ENCODE measurements around the gene ERICH6B.

The ERICH6B gene

GRCh38 chr13:45630791-45631190 is 15.3 kb upstream of the ERICH6B start:
- no peaks in the 10 kb centered on the region for H3K4me1 ChIP-seq (ENCODE audit: control insufficient read depth, low read length)
- TF ChIP-seq EZH2phosphoT487 (IDR thresholded peaks at IDR 0.05; ENCODE audit: borderline replicate concordance, low read length), result no peak
- no peak for TF ChIP-seq CTCF (IDR thresholded peaks at IDR 0.05; ENCODE audit: low read depth, low read length, poor library complexity, severe bottlenecking)
- H3K79me2 ChIP-seq (ENCODE audit: control insufficient read depth, low read length), result no peaks in the 10 kb centered on the region
- H3K27me3 ChIP-seq (ENCODE audit: control insufficient read depth, low read length), result peaks cover 13% of the 10 kb centered on the region; the same call in 1 of the 2 replicates
- H4K20me1 ChIP-seq (ENCODE audit: control insufficient read depth, insufficient read depth, low read depth, low read length), result no peaks in the 10 kb centered on the region
- H3K4me3 ChIP-seq (ENCODE audit: low read length), result no peak overlapping the region
- H3K9me3 ChIP-seq (ENCODE audit: control insufficient read depth, insufficient read depth, low read length), result no peaks in the 10 kb centered on the region
- H3K27ac ChIP-seq (ENCODE audit: low read depth, low read length), result no peak overlapping the region
- no peak overlapping the region for H3K4me2 ChIP-seq (ENCODE audit: low read length)
- no peaks in the 10 kb centered on the region for H3K9me2 ChIP-seq (replicated peaks; ENCODE audit: control insufficient read depth, low read length)
- no peaks in the 10 kb centered on the region for H3F3A ChIP-seq (ENCODE audit: control insufficient read depth, insufficient read depth)
- H3K36me3 ChIP-seq (ENCODE audit: control insufficient read depth, low read length), result no peaks in the 10 kb centered on the region

GRCh38 chr13:45629940-45630339 is 14.4 kb upstream of the ERICH6B start:
- no peaks in the 10 kb centered on the region for H3K4me1 ChIP-seq (ENCODE audit: control insufficient read depth, low read length)
- H3K4me2 ChIP-seq (ENCODE audit: low read length), result no peak overlapping the region
- TF ChIP-seq EZH2phosphoT487 (IDR thresholded peaks at IDR 0.05; ENCODE audit: borderline replicate concordance, low read length) (no peak), CTCF (IDR thresholded peaks at IDR 0.05; ENCODE audit: low read depth, low read length, poor library complexity, severe bottlenecking) (no peak)

GRCh38 chr13:45628094-45628493 is 12.6 kb upstream of the ERICH6B start:
- TF ChIP-seq CTCF (IDR thresholded peaks at IDR 0.05; ENCODE audit: low read depth, low read length, poor library complexity, severe bottlenecking) (no peak), EZH2phosphoT487 (IDR thresholded peaks at IDR 0.05; ENCODE audit: borderline replicate concordance, low read length) (no peak)
- H3K9me3 ChIP-seq (ENCODE audit: control insufficient read depth, insufficient read depth, low read length), result no peaks in the 10 kb centered on the region
- no peaks in the 10 kb centered on the region for H3K79me2 ChIP-seq (ENCODE audit: control insufficient read depth, low read length)
- H3F3A ChIP-seq (ENCODE audit: control insufficient read depth, insufficient read depth), result no peaks in the 10 kb centered on the region
- H3K36me3 ChIP-seq (ENCODE audit: control insufficient read depth, low read length), result no peaks in the 10 kb centered on the region
- H3K27ac ChIP-seq (ENCODE audit: low read depth, low read length), result no peak overlapping the region
- no peak overlapping the region for H3K4me2 ChIP-seq (ENCODE audit: low read length)
- H3K4me1 ChIP-seq (ENCODE audit: control insufficient read depth, low read length), result no peaks in the 10 kb centered on the region
- no peaks in the 10 kb centered on the region for H4K20me1 ChIP-seq (ENCODE audit: control insufficient read depth, insufficient read depth, low read depth, low read length)
- peaks cover 15% of the 10 kb centered on the region; the same call in 1 of the 2 replicates for H3K27me3 ChIP-seq (ENCODE audit: control insufficient read depth, low read length)
- no peaks in the 10 kb centered on the region for H3K9me2 ChIP-seq (replicated peaks; ENCODE audit: control insufficient read depth, low read length)
- no peak overlapping the region for H3K4me3 ChIP-seq (ENCODE audit: low read length)

More at GRCh38 chr13:45629940-45630339, 14.4 kb upstream of the ERICH6B start:
- H3K36me3 ChIP-seq (ENCODE audit: control insufficient read depth, low read length), result no peaks in the 10 kb centered on the region
- H3K79me2 ChIP-seq (ENCODE audit: control insufficient read depth, low read length), result no peaks in the 10 kb centered on the region
- no peaks in the 10 kb centered on the region for H3F3A ChIP-seq (ENCODE audit: control insufficient read depth, insufficient read depth)
- no peak overlapping the region for H3K27ac ChIP-seq (ENCODE audit: low read depth, low read length)
- H3K27me3 ChIP-seq (ENCODE audit: control insufficient read depth, low read length), result peaks cover 15% of the 10 kb centered on the region; the same call in 1 of the 2 replicates
- H3K9me3 ChIP-seq (ENCODE audit: control insufficient read depth, insufficient read depth, low read length), result no peaks in the 10 kb centered on the region
- no peaks in the 10 kb centered on the region for H4K20me1 ChIP-seq (ENCODE audit: control insufficient read depth, insufficient read depth, low read depth, low read length)
- H3K9me2 ChIP-seq (replicated peaks; ENCODE audit: control insufficient read depth, low read length), result no peaks in the 10 kb centered on the region
- no peak overlapping the region for H3K4me3 ChIP-seq (ENCODE audit: low read length)
